ENCODE results near the gene TMEM176B.
"Not testable (repeated sequence)": the region's sequence is repeated elsewhere in the genome, so short reads cannot be mapped to it uniquely, and the experiment has no call there.

TMEM176B gene

GRCh38 chr7:150820578-150821198 lies 20.5 kb upstream of the TMEM176B start:
- no peak for DNase-seq

GRCh38 chr7:150820148-150820547 lies 20.0 kb upstream of the TMEM176B start:
- no peak for DNase-seq

GRCh38 chr7:150818971-150819370 lies 18.8 kb upstream of the TMEM176B start:
- no peak for DNase-seq

GRCh38 chr7:150814328-150815001 lies 14.3 kb upstream of the TMEM176B start:
- DNase-seq = no peak

GRCh38 chr7:150807616-150808438 lies 7.7 kb upstream of the TMEM176B start:
- DNase-seq = not testable (repeated sequence)

GRCh38 chr7:150806863-150807262 lies 6.7 kb upstream of the TMEM176B start:
- DNase-seq = no peak

GRCh38 chr7:150806454-150806853 lies 6.3 kb upstream of the TMEM176B start:
- no peak for DNase-seq

GRCh38 chr7:150805864-150806263 lies 5.7 kb upstream of the TMEM176B start:
- no peak for DNase-seq

GRCh38 chr7:150804802-150805201 lies 4.6 kb upstream of the TMEM176B start:
- DNase-seq = no peak

GRCh38 chr7:150803161-150803860 lies 3.1 kb upstream of the TMEM176B start:
- no peak for DNase-seq

- DNase-seq = no peak
Measured at GRCh38 chr7:150801946-150802771, 2.0 kb upstream of the TMEM176B start.

GRCh38 chr7:150801242-150801945 lies 1.2 kb upstream of the TMEM176B start:
- no peak for DNase-seq

GRCh38 chr7:150800581-150801241 lies 547 bp upstream of the TMEM176B start, which contains the start of gene TMEM176A:
Gene TMEM176A (plus strand): TSS chr7:150800769. CDS start chr7:150801551, 782 bp downstream.
- DNase-seq = no peak

- no peak for DNase-seq
Measured at GRCh38 chr7:150799156-150799555, 1.0 kb downstream of the TMEM176B start.

- no peak for DNase-seq
Measured at GRCh38 chr7:150797661-150798060, 2.5 kb downstream of the TMEM176B start.

GRCh38 chr7:150793569-150794238 lies 6.5 kb downstream of the TMEM176B start:
- no peak for DNase-seq

GRCh38 chr7:150791746-150792452 lies 8.3 kb downstream of the TMEM176B start:
- no peak for DNase-seq

- no peak for DNase-seq
Measured at GRCh38 chr7:150791304-150791703, 8.9 kb downstream of the TMEM176B start.

GRCh38 chr7:150790416-150791075 lies 9.6 kb downstream of the TMEM176B start:
- no peak for DNase-seq
